Measurements from ENCODE around the gene MORN1.

GRCh38 chr1:2405588-2406295 is 14.4 kb upstream of the MORN1 start:
- TF ChIP-seq CTCF (IDR thresholded peaks at IDR 0.05) (no peak), POLR2A (IDR thresholded peaks at IDR 0.05) (no peak), POLR2AphosphoS5 (IDR thresholded peaks at IDR 0.05; ENCODE audit: insufficient read depth in 1 of 2, low read depth in 1 of 2) (no peak)
